ENCODE data around the gene TBC1D3. TPM values are rescaled to one million over a fixed set of nuclear protein-coding genes. Genes with fewer than 3 reads are reported as not detected.
"Not testable (repeated sequence)": the region's sequence is repeated elsewhere in the genome, so short reads cannot be mapped to it uniquely, and the experiment has no call there.

Gene TBC1D3
- 1 to 10 TPM in 1 of 2 donors, not detected in 1; 3.8 TPM for total RNA-seq
- not detected for polyA plus RNA-seq

- WGBS = no CpG with 5 or more reads among the region's 10 CpGs
- H3K4me3 ChIP-seq (ENCODE audit: low read depth in 1 of 3, low read length in 3 of 3); H3K36me3 ChIP-seq (ENCODE audit: control insufficient read depth in 4 of 4, insufficient read depth in 3 of 4, low read depth in 1 of 4, low read length in 3 of 4); H3K27me3 ChIP-seq (ENCODE audit: control insufficient read depth in 4 of 4, insufficient read depth in 4 of 4, low read length in 3 of 4); DNase-seq (ENCODE audit: low spot score); H3K9ac ChIP-seq (ENCODE audit: low read depth in 1 of 2, low read length in 2 of 2); H3K27ac ChIP-seq (ENCODE audit: low read depth in 1 of 2, low read length in 2 of 2); H3K4me1 ChIP-seq (ENCODE audit: control insufficient read depth in 4 of 4, insufficient read depth in 4 of 4, low read length in 3 of 4); H3K9me3 ChIP-seq (ENCODE audit: control insufficient read depth in 4 of 4, low read length in 3 of 4): not testable (repeated sequence)
These were observed at the start of gene TBC1D3 for GRCh38 chr17:38192455-38192854. TSS of gene TBC1D3 (minus strand) at chr17:38192555. CDS start at chr17:38191029, 1,526 bp downstream.

GRCh38 chr17:38232790-38233189, 40.4 kb upstream of the TBC1D3 start:
- not testable (repeated sequence) for H3K27ac ChIP-seq (ENCODE audit: low read depth in 1 of 2, low read length in 2 of 2); H3K9ac ChIP-seq (ENCODE audit: low read depth in 1 of 2, low read length in 2 of 2); H3K9me3 ChIP-seq (ENCODE audit: control insufficient read depth in 4 of 4, low read length in 3 of 4); H3K36me3 ChIP-seq (ENCODE audit: control insufficient read depth in 4 of 4, insufficient read depth in 3 of 4, low read depth in 1 of 4, low read length in 3 of 4); H3K4me1 ChIP-seq (ENCODE audit: control insufficient read depth in 4 of 4, insufficient read depth in 4 of 4, low read length in 3 of 4); H3K27me3 ChIP-seq (ENCODE audit: control insufficient read depth in 4 of 4, insufficient read depth in 4 of 4, low read length in 3 of 4); H3K4me3 ChIP-seq (ENCODE audit: low read depth in 1 of 3, low read length in 3 of 3); DNase-seq (ENCODE audit: low spot score)
- no CpG with 5 or more reads among the region's 1 CpG for WGBS

- H3K27ac ChIP-seq (ENCODE audit: low read depth in 1 of 2, low read length in 2 of 2); H3K9ac ChIP-seq (ENCODE audit: low read depth in 1 of 2, low read length in 2 of 2); H3K27me3 ChIP-seq (ENCODE audit: control insufficient read depth in 4 of 4, insufficient read depth in 4 of 4, low read length in 3 of 4); H3K4me1 ChIP-seq (ENCODE audit: control insufficient read depth in 4 of 4, insufficient read depth in 4 of 4, low read length in 3 of 4); H3K4me3 ChIP-seq (ENCODE audit: low read depth in 1 of 3, low read length in 3 of 3); H3K9me3 ChIP-seq (ENCODE audit: control insufficient read depth in 4 of 4, low read length in 3 of 4); H3K36me3 ChIP-seq (ENCODE audit: control insufficient read depth in 4 of 4, insufficient read depth in 3 of 4, low read depth in 1 of 4, low read length in 3 of 4); DNase-seq (ENCODE audit: low spot score): not testable (repeated sequence)
- no CpG with 5 or more reads among the region's 2 CpGs for WGBS
These were observed 33.6 kb upstream of the TBC1D3 start for GRCh38 chr17:38225844-38226495.

GRCh38 chr17:38220867-38221266, 28.5 kb upstream of the TBC1D3 start:
- H3K27ac ChIP-seq (ENCODE audit: low read depth in 1 of 2, low read length in 2 of 2); H3K27me3 ChIP-seq (ENCODE audit: control insufficient read depth in 4 of 4, insufficient read depth in 4 of 4, low read length in 3 of 4); DNase-seq (ENCODE audit: low spot score); H3K4me3 ChIP-seq (ENCODE audit: low read depth in 1 of 3, low read length in 3 of 3); H3K9ac ChIP-seq (ENCODE audit: low read depth in 1 of 2, low read length in 2 of 2); H3K9me3 ChIP-seq (ENCODE audit: control insufficient read depth in 4 of 4, low read length in 3 of 4); H3K4me1 ChIP-seq (ENCODE audit: control insufficient read depth in 4 of 4, insufficient read depth in 4 of 4, low read length in 3 of 4); H3K36me3 ChIP-seq (ENCODE audit: control insufficient read depth in 4 of 4, insufficient read depth in 3 of 4, low read depth in 1 of 4, low read length in 3 of 4): not testable (repeated sequence)
- WGBS = no CpG with 5 or more reads among the region's 1 CpG

GRCh38 chr17:38200271-38200670, 7.9 kb upstream of the TBC1D3 start:
- H3K9ac ChIP-seq (ENCODE audit: low read depth in 1 of 2, low read length in 2 of 2); H3K27ac ChIP-seq (ENCODE audit: low read depth in 1 of 2, low read length in 2 of 2); H3K4me3 ChIP-seq (ENCODE audit: low read depth in 1 of 3, low read length in 3 of 3); H3K4me1 ChIP-seq (ENCODE audit: control insufficient read depth in 4 of 4, insufficient read depth in 4 of 4, low read length in 3 of 4); H3K27me3 ChIP-seq (ENCODE audit: control insufficient read depth in 4 of 4, insufficient read depth in 4 of 4, low read length in 3 of 4); H3K36me3 ChIP-seq (ENCODE audit: control insufficient read depth in 4 of 4, insufficient read depth in 3 of 4, low read depth in 1 of 4, low read length in 3 of 4); DNase-seq (ENCODE audit: low spot score); H3K9me3 ChIP-seq (ENCODE audit: control insufficient read depth in 4 of 4, low read length in 3 of 4): not testable (repeated sequence)
- WGBS = no CpG with 5 or more reads among the region's 2 CpGs

GRCh38 chr17:38134860-38135259, 57.5 kb downstream of the TBC1D3 start:
- not testable (repeated sequence) for H3K9ac ChIP-seq (ENCODE audit: low read depth in 1 of 2, low read length in 2 of 2); H3K4me1 ChIP-seq (ENCODE audit: control insufficient read depth in 4 of 4, insufficient read depth in 4 of 4, low read length in 3 of 4); H3K36me3 ChIP-seq (ENCODE audit: control insufficient read depth in 4 of 4, insufficient read depth in 3 of 4, low read depth in 1 of 4, low read length in 3 of 4); H3K4me3 ChIP-seq (ENCODE audit: low read depth in 1 of 3, low read length in 3 of 3); DNase-seq (ENCODE audit: low spot score); H3K9me3 ChIP-seq (ENCODE audit: control insufficient read depth in 4 of 4, low read length in 3 of 4); H3K27ac ChIP-seq (ENCODE audit: low read depth in 1 of 2, low read length in 2 of 2); H3K27me3 ChIP-seq (ENCODE audit: control insufficient read depth in 4 of 4, insufficient read depth in 4 of 4, low read length in 3 of 4)
- WGBS = 97% methylated on average over 9 of the region's 16 CpGs

Small RNA genes within 50 kb of the gene (small RNA-seq; reads per million reads assigned to genes)
- gene RF00019 = not detected
- gene RNA5SP526 = not detected

Other genes starting within 250 kb of the TBC1D3 start
- gene TBC1D3L, start 203.5 kb downstream of the TBC1D3 start, total RNA-seq = under 1 TPM; 0.08 to 0.70 TPM
- gene TBC1D3L, start 203.5 kb downstream of the TBC1D3 start, polyA plus RNA-seq = 1 to 10 TPM; 2.4 to 2.6 TPM
- gene TBC1D3D, start 188.6 kb downstream of the TBC1D3 start, total RNA-seq = under 1 TPM in 1 of 2 donors, not detected in 1; 0.75 TPM
- 1 to 10 TPM in 1 of 2 donors, under 1 TPM in 1; 0.06 to 3.6 TPM for gene TBC1D3D, start 188.6 kb downstream of the TBC1D3 start, polyA plus RNA-seq
- under 1 TPM in 1 of 2 donors, not detected in 1; 0.42 TPM for gene TBC1D3C, start 123.9 kb downstream of the TBC1D3 start, total RNA-seq
- gene TBC1D3C, start 123.9 kb downstream of the TBC1D3 start, polyA plus RNA-seq = not detected
- gene TBC1D3E, start 64.6 kb downstream of the TBC1D3 start, total RNA-seq = under 1 TPM in 1 of 2 donors, not detected in 1; 0.33 TPM
- gene TBC1D3E, start 64.6 kb downstream of the TBC1D3 start, polyA plus RNA-seq = not detected
- 10 to 100 TPM; 16.9 to 19.5 TPM for gene MRPL45, start 104.6 kb upstream of the TBC1D3 start, total RNA-seq
- 10 to 100 TPM; 18.5 to 22.2 TPM for gene MRPL45, start 104.6 kb upstream of the TBC1D3 start, polyA plus RNA-seq
- under 1 TPM; under 0.01 to 0.05 TPM for gene GPR179, start 151.4 kb upstream of the TBC1D3 start, total RNA-seq
- gene GPR179, start 151.4 kb upstream of the TBC1D3 start, polyA plus RNA-seq = under 1 TPM in 1 of 2 donors, not detected in 1; 0.01 TPM
- gene SOCS7, start 159.3 kb upstream of the TBC1D3 start, total RNA-seq = 10 to 100 TPM in 1 of 2 donors, 1 to 10 TPM in 1; 3.6 to 11.0 TPM
- 1 to 10 TPM in 1 of 2 donors, under 1 TPM in 1; 0.74 to 2.2 TPM for gene SOCS7, start 159.3 kb upstream of the TBC1D3 start, polyA plus RNA-seq
- 10 to 100 TPM in 1 of 2 donors, 1 to 10 TPM in 1; 6.4 to 31.8 TPM for gene ARHGAP23, start 235.9 kb upstream of the TBC1D3 start, total RNA-seq
- 1 to 10 TPM in 1 of 2 donors, under 1 TPM in 1; 0.28 to 2.7 TPM for gene ARHGAP23, start 235.9 kb upstream of the TBC1D3 start, polyA plus RNA-seq

Data from liver (tissue), 10 donors.